Right lobe of liver (tissue), 6 donors: Measurements from ENCODE around the gene SIDT2. TPM values are rescaled to one million over a fixed set of nuclear protein-coding genes. Genes with fewer than 3 reads are reported as not detected.

Experiments
- ATAC-seq, 4 donors: fragments of 200-7000 bp; cut with Tn5 transposase; one replicate each; pipeline ENCODE4 v1.9.1; 2020; ENCODE audit warnings: mild to moderate bottlenecking in 4 of 4, moderate library complexity in 4 of 4
- DNase-seq, 3 donors: peaks; one replicate each; pipeline ENCODE4 v3.0.0-alpha.2; 2020
- H3K27ac ChIP-seq, 3 donors: fragments of 200-600 bp; one replicate each; pipeline ENCODE4 v1.8.0; 2022
- H3K27me3 ChIP-seq, 2 donors: fragments of 200-600 bp; one replicate each; pipeline ENCODE4 v1.8.0; 2022
- H3K36me3 ChIP-seq, 4 donors: fragments of 200-600 bp; sonication (generic) in 1 of 4; one replicate each; pipeline versions ENCODE4 v1.5.1 to v1.8.0; 2017 to 2022; ENCODE audit warnings: control low read depth in 1 of 4
- H3K4me1 ChIP-seq, 4 donors: fragments of 200-600 bp; sonication (generic) in 1 of 4; one replicate each; pipeline versions ENCODE4 v1.5.1 to v1.8.0; 2017 to 2022; ENCODE audit warnings: control low read depth in 1 of 4
- H3K4me3 ChIP-seq, 3 donors: fragments of 200-600 bp; one replicate each; pipeline ENCODE4 v1.8.0; 2022
- H3K9me3 ChIP-seq, 4 donors: fragments of 200-600 bp; sonication (generic) in 1 of 4; one replicate each; pipeline versions ENCODE4 v1.5.1 to v1.8.0; 2017 to 2022; ENCODE audit warnings: control low read depth in 1 of 4
- CTCF ChIP-seq, 4 donors: fragments of 200-600 bp in 3 of 4; fragments of 450-650 bp in 1 of 4; IDR thresholded peaks; one replicate each; pipeline versions ENCODE4 v1.5.1 to v1.8.0; 2016 to 2022; ENCODE audit warnings: antibody characterized with exemption in 4 of 4, mild to moderate bottlenecking in 2 of 4
- POLR2A ChIP-seq: fragments of 450-650 bp; IDR thresholded peaks from one replicate; pipeline ENCODE4 v1.6.1; 2017; ENCODE audit warnings: antibody characterized with exemption, mild to moderate bottlenecking
- WGBS: methylation state at CpG from one replicate; pipeline ENCODE4 v1.1.6; 2018; ENCODE audit warnings: low coverage, low lambda C conversion rate; ENCODE audit not compliant: insufficient coverage; ENCODE audit errors: missing lambda C conversion rate; 5-methylcytosine and 5-hydroxymethylcytosine counted together
- intact Hi-C, 2 donors: fragments of 100-400 bp; cut with DNase I; formaldehyde crosslinking; loops; one replicate each; pipeline versions ENCODE4 v1.11.2 to v1.14.1; 2022
- total RNA-seq, 6 experiments: library from RNA; depleted of rRNA in 2 of 6; stranded (reverse); fragments of >200 nt in 2 of 6; fragmentation: NEBNext Ultra II Directional in 3 of 6; extraction: Animal tissue kit (Norgen Biotek cat#: 25700) in 3 of 6; gene quantifications; one replicate each; pipeline versions ENCODE4 v1.1.0 to v1.2.4, GENCODE V29; 2016 to 2023
- donor health status: DM: no; HTN: yes; CAD: no.
- donor health status: DM: no; HTN: no; CAD: no.
- donor health status: DM: no; HTN: no; CAD: no.
- donor health status: DM: no; HTN: yes; CAD: no.
- donor health status: DM: no; HTN: yes; CAD: no.

The SIDT2 gene
- total RNA-seq, 6 experiments from 2014 or later, result 24.6 to 49.9 (median 35.5) TPM

GRCh38 chr11:117232911-117233409 is 54.4 kb downstream of the SIDT2 start:
- peak overlapping the region; percentile 80 to 89 (median 83) for H3K27ac ChIP-seq
- ATAC-seq (peak; percentile 9 to 36 (median 12)), DNase-seq (peak; percentile 50 to 66 (median 52))
- no peaks in the 10 kb centered on the region for H3K9me3 ChIP-seq
- H3K4me1 ChIP-seq, result peaks cover 0 to 18% (median 6%) of the 10 kb centered on the region in 4 donors
- WGBS, result 4% methylated on average over 4 of the region's 27 CpGs
- H3K36me3 ChIP-seq, result peaks cover 0 to 15% (median 5%) of the 10 kb centered on the region in 4 donors
- H3K4me3 ChIP-seq, result peak overlapping the region; percentile 96 to 99 (median 97)
- no peaks in the 10 kb centered on the region for H3K27me3 ChIP-seq
- intact Hi-C loops, result no loop called here
- TF ChIP-seq CTCF (IDR thresholded peaks at IDR 0.05) (no peak), POLR2A (no peak)

GRCh38 chr11:117238221-117238620 is 59.7 kb downstream of the SIDT2 start:
- no peak for ATAC-seq
- no peak overlapping the region for H3K4me3 ChIP-seq
- no peak overlapping the region for H3K27ac ChIP-seq
- no peaks in the 10 kb centered on the region for H3K9me3 ChIP-seq
- H3K36me3 ChIP-seq, result peaks cover 0 to 23% (median 5%) of the 10 kb centered on the region in 4 donors
- DNase-seq, result no peak
- no peaks in the 10 kb centered on the region for H3K27me3 ChIP-seq
- intact Hi-C loops, result no loop called here
- 92% methylated on average over 5 of the region's 5 CpGs for WGBS
- H3K4me1 ChIP-seq, result peaks cover 0 to 7% (median 0%) of the 10 kb centered on the region in 4 donors
- TF ChIP-seq CTCF (IDR thresholded peaks at IDR 0.05), result no peak
- no peak for TF ChIP-seq POLR2A

GRCh38 chr11:117239295-117239694 is 60.8 kb downstream of the SIDT2 start:
- no peak for DNase-seq
- no peak for TF ChIP-seq CTCF (IDR thresholded peaks at IDR 0.05)
- Histone ChIP-seq H3K36me3 (peaks cover 0 to 29% (median 5%) of the 10 kb centered on the region in 4 donors), H3K4me1 (peaks cover 0 to 1% (median 0%) of the 10 kb centered on the region in 4 donors), H3K4me3 (no peak overlapping the region), H3K27me3 (no peaks in the 10 kb centered on the region), H3K9me3 (no peaks in the 10 kb centered on the region), H3K27ac (no peak overlapping the region)
- ATAC-seq, result no peak
- intact Hi-C loops, result no loop called here
- 86% methylated on average over 6 of the region's 6 CpGs for WGBS

Other genes starting within 250 kb of the SIDT2 start
- 10 to 100 TPM; 22.0 to 35.4 (median 26.8) TPM for gene SIK3, start 80.3 kb upstream of the SIDT2 start, total RNA-seq
- gene PAFAH1B2, start 34.5 kb upstream of the SIDT2 start, total RNA-seq, result 10 to 100 TPM; 22.2 to 39.1 (median 29.3) TPM
- 100 to 1,000 TPM in 4 of 6 experiments, 10 to 100 TPM in 2; 41.2 to 158 (median 112) TPM for gene TAGLN, start 20.6 kb downstream of the SIDT2 start, total RNA-seq
- 10 to 100 TPM; 19.3 to 28.5 (median 25.8) TPM for gene PCSK7, start 53.3 kb downstream of the SIDT2 start, total RNA-seq
- 1 to 10 TPM; 5.6 to 9.4 (median 7.3) TPM for gene RNF214, start 53.9 kb downstream of the SIDT2 start, total RNA-seq
- gene BACE1-AS, start 112.6 kb downstream of the SIDT2 start, total RNA-seq, result 1 to 10 TPM in 5 of 6 experiments, under 1 TPM in 1; 0.75 to 2.9 (median 2.1) TPM
- 10 to 100 TPM; 19.2 to 42.8 (median 23.7) TPM for gene BACE1, start 137.5 kb downstream of the SIDT2 start, total RNA-seq
- gene CEP164, start 149.1 kb downstream of the SIDT2 start, total RNA-seq, result 10 to 100 TPM in 2 of 6 experiments, 1 to 10 TPM in 4; 7.2 to 11.2 (median 8.6) TPM